ENCODE measurements around the gene ZNF765. TPM values are rescaled to one million over a fixed set of nuclear protein-coding genes. Genes with fewer than 3 reads are reported as not detected.
"Not testable (repeated sequence)": the region's sequence is repeated elsewhere in the genome, so short reads cannot be mapped to it uniquely, and the experiment has no call there.

ZNF765 gene
- total RNA-seq (10 to 100 TPM in 6 of 7 donors, 1 to 10 TPM in 1; 9.3 to 15.9 (median 12.1) TPM), polyA plus RNA-seq (1 to 10 TPM; 2.2 to 4.6 (median 2.6) TPM)
- long read RNA-seq, donor 1, full-length matches to known transcripts, result 2 of 2 reads
- long read RNA-seq, donor 1, partial matches to known transcripts, result 0 of 2 reads
- long read RNA-seq, donor 1, other reads (novel, unspliced or antisense), result 0 of 2 reads
- long read RNA-seq, donor 2, result 0 reads

DNA sequence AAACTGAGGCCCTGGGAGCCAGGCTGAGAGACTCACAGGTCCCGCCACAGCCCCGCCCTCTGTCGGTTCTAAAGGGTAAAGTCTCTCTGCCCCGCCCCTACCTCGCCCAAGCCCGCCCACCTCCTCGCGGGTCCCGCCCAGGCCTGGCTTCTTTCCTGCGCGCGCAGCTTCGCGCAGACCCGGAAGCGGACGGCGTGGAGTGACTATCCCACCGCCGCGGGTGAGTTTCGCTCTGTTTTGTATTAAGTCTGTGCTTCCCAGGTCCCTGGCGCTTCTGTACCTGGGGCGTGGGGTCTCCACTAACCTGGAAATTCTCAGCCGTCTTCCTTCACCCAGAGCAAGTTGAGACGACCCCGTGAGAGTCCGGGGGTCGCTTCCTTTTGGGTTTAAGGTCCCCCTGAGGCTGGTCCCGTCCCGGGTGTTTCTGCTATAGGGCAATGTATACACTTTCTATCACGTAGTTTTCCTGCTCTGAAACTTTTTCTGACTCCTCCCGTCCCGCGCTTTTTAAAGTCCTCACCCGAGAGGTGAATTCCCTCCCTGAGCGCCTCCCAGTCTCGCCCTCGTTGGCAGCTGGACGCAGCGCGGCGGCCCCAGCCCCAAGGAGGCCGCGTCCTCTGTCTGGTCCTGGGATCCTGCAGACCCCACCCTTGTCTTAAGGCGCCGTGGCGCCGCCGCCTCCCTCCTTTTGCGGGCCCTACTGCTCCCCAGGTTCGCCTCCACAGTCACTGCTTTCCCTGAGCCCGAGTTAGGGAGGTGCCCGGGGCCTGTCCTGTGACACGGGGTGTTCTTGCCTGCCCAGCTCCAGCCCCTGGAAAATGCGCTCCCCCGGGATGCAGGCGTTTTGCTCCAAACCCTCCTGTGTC, at the start of gene ZNF765:
Gene ZNF765 (plus strand): TSS at position 176 of the 866 bp plus-strand sequence. CDS start 2,867 bp downstream, outside the sequence.
- H3K27ac ChIP-seq, result peak within 1 kb of the TSS; percentile 46 to 88 (median 82)
- H3K36me3 ChIP-seq, result peaks cover 0 to 27% (median 22%) of the 10 kb centered on the region in 6 donors
- H3K27me3 ChIP-seq (replicated peaks in 1 of 7), result no peaks in the 10 kb centered on the region
- intact Hi-C loops (cut with DNase I; ENCODE audit: low total_unique reads), result no loop called here
- peaks cover 0 to 36% (median 11%) of the 10 kb centered on the region in 8 donors for H3K9me3 ChIP-seq
- 0 to 1% (median 1%) methylated on average over 55 to 58 of the region's 58 CpGs for WGBS, 5 donors
- peak within 1 kb of the TSS; percentile 63 to 89 (median 80) for H3K4me3 ChIP-seq
- H3K4me1 ChIP-seq, result peaks cover 6 to 30% (median 24%) of the 10 kb centered on the region in 6 donors
- peak; percentile 98 for DNase-seq
- TF ChIP-seq POLR2A (IDR thresholded peaks at IDR 0.05) (peak in 1 of 3 donors; percentile 44), POLR2AphosphoS5 (IDR thresholded peaks at IDR 0.05) (peak; percentile 96 to 97 (median 97))
- TF ChIP-seq, protein P1, sequence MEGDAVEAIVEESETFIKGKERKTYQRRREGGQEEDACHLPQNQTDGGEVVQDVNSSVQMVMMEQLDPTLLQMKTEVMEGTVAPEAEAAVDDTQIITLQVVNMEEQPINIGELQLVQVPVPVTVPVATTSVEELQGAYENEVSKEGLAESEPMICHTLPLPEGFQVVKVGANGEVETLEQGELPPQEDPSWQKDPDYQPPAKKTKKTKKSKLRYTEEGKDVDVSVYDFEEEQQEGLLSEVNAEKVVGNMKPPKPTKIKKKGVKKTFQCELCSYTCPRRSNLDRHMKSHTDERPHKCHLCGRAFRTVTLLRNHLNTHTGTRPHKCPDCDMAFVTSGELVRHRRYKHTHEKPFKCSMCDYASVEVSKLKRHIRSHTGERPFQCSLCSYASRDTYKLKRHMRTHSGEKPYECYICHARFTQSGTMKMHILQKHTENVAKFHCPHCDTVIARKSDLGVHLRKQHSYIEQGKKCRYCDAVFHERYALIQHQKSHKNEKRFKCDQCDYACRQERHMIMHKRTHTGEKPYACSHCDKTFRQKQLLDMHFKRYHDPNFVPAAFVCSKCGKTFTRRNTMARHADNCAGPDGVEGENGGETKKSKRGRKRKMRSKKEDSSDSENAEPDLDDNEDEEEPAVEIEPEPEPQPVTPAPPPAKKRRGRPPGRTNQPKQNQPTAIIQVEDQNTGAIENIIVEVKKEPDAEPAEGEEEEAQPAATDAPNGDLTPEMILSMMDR (IDR thresholded peaks at IDR 0.05 in 8 of 11, conservative IDR thresholded peaks at IDR 0.05 in 3 of 11), result peak; percentile 22 to 91 (median 73)

DNA sequence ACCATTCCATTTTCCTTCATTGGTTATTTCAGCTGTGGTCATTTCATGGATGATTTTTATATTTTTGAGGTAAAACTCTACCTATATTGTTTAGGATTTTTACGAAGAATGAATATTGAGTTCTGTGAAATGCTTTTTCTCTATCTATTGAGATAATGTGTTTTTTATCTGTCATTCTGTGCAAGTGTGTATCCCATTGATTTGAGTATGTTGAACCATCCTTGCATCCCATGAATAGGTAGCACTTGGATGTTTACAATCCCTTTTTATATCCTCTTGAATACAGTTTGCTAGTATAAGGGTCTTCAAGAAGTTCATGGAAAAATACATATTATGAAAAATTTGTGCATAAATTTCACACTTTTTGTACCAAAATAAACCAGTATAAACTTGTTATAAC, 39.2 kb upstream of the ZNF765 start:
- DNase-seq, result no peak
- H3K9me3 ChIP-seq, result peaks cover 41 to 96% (median 92%) of the 10 kb centered on the region in 8 donors
- no peaks in the 10 kb centered on the region for H3K4me1 ChIP-seq
- TF ChIP-seq, protein P1 (IDR thresholded peaks at IDR 0.05 in 8 of 11, conservative IDR thresholded peaks at IDR 0.05 in 3 of 11), result no peak
- no peak for TF ChIP-seq POLR2AphosphoS5 (IDR thresholded peaks at IDR 0.05)
- TF ChIP-seq POLR2A (IDR thresholded peaks at IDR 0.05), result no peak
- H3K36me3 ChIP-seq, result peaks cover 11 to 32% (median 16%) of the 10 kb centered on the region in 6 donors
- WGBS, 5 donors, result 97 to 100% (median 98%) methylated on average over 1 of the region's 1 CpG
- H3K27ac ChIP-seq, result no peak overlapping the region
- no peak overlapping the region for H3K4me3 ChIP-seq
- no peaks in the 10 kb centered on the region for H3K27me3 ChIP-seq (replicated peaks in 1 of 7)
- intact Hi-C loops (cut with DNase I; ENCODE audit: low total_unique reads), result no loop called here

DNA sequence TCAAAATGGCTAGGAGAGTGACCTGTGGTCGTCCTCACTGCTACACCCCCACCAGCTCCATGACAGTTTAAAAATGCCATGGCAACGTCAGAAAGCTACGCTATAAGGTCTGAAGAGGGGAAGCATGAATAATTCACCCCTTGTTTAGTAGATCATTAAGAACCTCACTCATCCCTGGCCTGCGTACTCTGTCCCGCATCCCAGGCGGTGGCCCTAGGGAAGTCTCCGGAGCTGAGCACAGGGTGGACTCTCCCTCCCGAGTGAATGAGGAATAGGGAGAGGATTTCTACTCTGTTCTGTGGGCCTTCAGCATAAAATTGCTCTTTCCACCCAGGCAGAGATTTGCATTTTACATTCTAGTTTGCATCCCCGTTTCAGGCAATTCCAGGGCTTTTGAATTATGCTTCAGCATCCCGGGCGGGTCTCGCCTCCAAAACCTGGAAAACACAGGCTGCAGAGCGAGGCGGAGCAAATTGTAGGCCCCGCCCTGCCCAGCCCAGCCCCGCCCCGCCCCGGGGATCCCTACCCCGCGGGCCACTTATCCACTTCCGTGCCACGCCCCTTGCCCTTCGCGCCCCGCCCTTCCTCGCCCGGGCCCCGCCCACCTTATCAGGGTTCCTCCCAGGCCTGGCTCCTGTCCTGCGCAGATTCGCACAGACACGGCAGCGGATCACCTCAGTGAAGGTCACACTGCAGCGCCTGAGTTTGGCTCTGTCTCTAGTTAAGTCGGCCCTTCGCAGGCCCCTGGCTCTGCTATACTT, 36.9 kb upstream of the ZNF765 start:
- H3K9me3 ChIP-seq, result peaks cover 27 to 73% (median 69%) of the 10 kb centered on the region in 8 donors
- peak overlapping the region in 1 of 8 donors; percentile 11 for H3K4me3 ChIP-seq
- H3K4me1 ChIP-seq, result no peaks in the 10 kb centered on the region
- H3K36me3 ChIP-seq, result peaks cover 0 to 9% (median 0%) of the 10 kb centered on the region in 6 donors
- no peak overlapping the region for H3K27ac ChIP-seq
- TF ChIP-seq POLR2AphosphoS5 (IDR thresholded peaks at IDR 0.05), result no peak
- no peak for TF ChIP-seq POLR2A (IDR thresholded peaks at IDR 0.05)
- TF ChIP-seq, protein P1 (IDR thresholded peaks at IDR 0.05 in 8 of 11, conservative IDR thresholded peaks at IDR 0.05 in 3 of 11), result no peak
- WGBS, 5 donors, result 61 to 74% (median 67%) methylated on average over 31 to 35 of the region's 35 CpGs
- intact Hi-C loops (cut with DNase I; ENCODE audit: low total_unique reads), result no loop called here
- H3K27me3 ChIP-seq (replicated peaks in 1 of 7), result no peaks in the 10 kb centered on the region
- DNase-seq, result no peak

DNA sequence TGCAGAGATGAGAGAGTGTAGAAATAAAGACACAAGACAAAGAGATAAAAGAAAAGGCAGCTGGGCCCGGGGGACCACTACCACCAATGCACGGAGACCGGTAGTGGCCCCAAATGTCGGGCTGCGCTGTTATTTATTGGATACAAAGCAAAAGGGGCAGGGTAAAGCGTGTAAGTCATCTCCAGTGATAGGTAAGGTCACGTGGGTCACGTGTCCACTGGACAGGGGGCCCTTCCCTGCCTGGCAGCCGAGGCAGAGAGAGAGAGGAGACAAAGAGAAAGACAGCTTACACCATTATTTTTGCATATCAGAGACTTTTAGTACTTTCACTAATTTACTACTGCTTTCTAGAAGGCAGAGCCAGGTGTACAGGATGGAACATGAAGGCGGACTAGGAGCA, 34.9 kb upstream of the ZNF765 start:
- peaks cover 15 to 55% (median 49%) of the 10 kb centered on the region in 8 donors for H3K9me3 ChIP-seq
- H3K27me3 ChIP-seq (replicated peaks in 1 of 7); H3K36me3 ChIP-seq; H3K4me1 ChIP-seq; DNase-seq; H3K27ac ChIP-seq; H3K4me3 ChIP-seq: not testable (repeated sequence)
- 86 to 95% (median 90%) methylated on average over 5 to 10 of the region's 10 CpGs for WGBS, 5 donors
- intact Hi-C loops (cut with DNase I; ENCODE audit: low total_unique reads), result loop anchor here (10.0 kb wide), 1 partner anchor 165 kb away; the partner anchor contains the start of gene ZNF665
